OCI-M2 (cell line): ENCODE measurements around the gene GBX2.

Experiments
- DNase-seq: peaks from one replicate; lab custom pipeline; 2025; ENCODE audit not compliant: unreplicated experiment; lab: John Stamatoyannopoulos, UW

GBX2 gene

GRCh38 chr2:236169151-236169721 is 1.1 kb upstream of the GBX2 start:
- DNase-seq = no peak

GRCh38 chr2:236167297-236168109 is 683 bp downstream of the GBX2 start:
- no peak for DNase-seq

DNA sequence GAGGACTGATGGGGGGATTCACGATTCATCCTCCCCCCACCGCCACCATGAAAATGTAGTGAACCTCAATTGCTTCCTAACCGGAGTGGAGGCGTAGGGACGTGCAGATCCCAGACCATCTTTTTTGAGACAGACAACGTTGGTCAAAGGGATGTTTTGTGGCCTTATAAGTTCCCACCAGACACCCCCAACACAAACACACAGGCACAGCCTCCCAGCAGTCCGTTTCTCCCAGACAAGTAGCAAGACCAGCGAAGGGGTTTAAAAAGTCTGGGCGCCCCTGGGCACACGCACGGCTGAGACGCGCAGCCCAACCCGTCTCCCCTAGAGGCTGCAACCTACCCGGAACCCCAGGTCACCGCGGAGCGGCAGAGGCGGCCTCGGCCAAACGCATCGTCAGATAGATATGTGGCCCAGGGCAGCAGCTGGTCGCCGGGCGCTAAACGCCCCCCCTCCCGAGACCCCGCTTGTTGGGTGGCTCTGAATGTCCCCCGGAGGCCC is 1.3 kb downstream of the GBX2 start:
- DNase-seq = no peak

- no peak for DNase-seq
Observed at GRCh38 chr2:236165842-236166795, 2.1 kb downstream of the GBX2 start.

DNA sequence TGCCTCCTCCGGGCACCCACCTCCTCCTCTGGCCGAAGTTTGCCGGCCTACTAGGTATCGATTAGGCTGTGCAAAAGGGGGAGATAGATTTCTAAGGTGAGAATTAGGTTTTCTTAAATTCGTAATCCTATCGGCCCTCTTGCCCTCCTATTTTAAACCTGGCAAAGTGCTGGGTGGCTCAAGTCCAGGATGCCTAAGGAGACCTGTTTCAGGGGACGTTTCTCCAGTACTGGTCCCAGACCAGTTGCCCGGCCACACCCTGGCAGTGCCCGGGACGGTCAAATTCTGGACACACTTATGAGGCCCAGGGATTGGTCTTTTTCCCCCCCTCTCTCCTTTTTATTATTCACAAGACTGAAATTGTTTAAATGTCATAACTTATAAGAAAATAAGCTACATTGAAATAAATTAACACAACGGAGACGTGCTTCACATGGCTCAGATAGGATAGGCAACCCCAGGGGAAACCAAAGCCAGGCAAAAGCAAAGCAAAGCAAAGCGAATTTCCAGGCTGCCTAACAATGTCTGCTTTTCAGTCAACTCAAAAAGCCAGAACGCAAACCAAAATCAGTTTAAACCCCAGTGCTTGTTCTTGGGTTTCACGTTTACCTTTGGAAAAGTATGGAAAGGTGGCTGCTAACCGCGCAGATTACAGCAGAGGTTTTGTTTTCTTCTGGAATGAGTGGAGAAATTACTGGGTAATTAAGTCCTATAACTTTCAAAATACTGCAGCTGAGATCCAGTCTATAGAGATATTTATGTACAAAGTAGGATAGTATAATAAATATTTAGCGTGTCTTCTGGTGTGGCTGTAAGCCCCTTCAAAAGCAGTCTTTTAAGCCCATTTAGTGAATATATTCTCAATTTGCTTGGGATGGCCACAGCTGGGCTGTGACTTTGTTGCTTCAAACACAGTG is 3.0 kb downstream of the GBX2 start:
- DNase-seq = no peak

- no peak for DNase-seq
Observed at GRCh38 chr2:236164201-236164924, 3.8 kb downstream of the GBX2 start.

DNA sequence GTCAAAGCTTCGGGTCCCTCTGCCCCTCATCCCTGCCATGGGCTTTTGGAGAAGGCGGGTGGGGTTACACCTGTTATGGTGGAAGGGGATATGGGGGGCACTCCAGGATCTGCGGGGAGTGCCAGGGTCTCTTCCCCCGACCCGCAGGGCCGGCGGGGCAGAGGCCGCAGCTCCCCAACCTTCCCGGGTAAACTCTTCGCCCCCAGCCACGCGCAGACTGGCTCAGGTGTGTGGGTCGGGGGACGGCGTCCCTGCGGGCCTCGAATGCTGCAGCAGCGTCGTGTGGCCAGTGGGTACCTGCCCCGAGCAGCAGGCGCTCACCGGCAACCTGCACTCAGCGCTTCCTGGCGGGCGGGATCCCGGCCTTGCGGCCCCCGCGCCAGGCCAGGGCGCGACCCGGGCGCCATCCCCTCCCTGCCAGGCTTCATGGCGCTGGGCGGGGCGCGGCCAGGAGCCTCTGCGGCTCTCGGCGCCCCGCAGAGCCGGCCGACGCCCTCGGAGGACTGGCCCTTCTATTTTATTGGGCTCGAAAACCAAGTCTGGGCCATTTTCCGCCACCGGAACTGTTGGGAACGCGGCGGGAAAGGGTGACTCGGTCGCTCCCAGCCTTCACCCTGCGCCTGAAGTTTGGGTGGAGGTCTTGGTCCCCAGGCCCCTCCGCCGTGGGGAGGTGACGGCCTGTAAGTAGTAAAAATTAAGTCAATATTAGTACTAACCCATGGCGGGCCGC is 4.5 kb downstream of the GBX2 start:
- no peak for DNase-seq

DNA sequence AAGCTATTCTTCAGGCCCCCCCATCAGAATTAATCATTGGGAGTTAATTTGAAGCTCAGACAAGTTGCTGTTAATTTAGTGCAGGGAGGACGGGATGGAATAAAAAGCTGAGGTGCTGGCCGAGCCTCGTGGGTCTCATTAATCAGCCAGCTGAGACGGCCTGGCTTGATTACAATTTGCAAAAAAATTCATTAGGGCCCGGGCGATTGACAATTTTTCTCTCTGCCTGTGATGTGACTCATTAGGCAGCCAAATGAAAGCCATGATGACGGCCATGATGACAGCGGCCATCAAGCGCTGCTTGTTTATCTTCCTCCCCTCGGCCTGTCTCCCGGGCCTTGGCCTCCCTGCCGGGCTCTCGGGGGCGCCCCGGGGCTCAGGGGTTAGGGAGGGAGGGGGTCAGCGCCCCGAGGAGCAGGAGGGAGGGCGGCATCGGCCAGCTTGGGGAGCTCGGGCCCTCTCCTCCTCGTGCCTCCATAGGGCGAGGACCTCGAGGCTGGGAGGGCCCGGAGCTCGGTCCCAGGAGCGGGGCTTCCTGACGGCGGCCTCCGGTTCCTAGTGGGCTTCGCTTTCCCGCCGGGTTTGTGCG is 5.2 kb downstream of the GBX2 start:
- no peak for DNase-seq

- no peak for DNase-seq
Observed at GRCh38 chr2:236162031-236162845, 5.9 kb downstream of the GBX2 start.

- DNase-seq = no peak
Observed at GRCh38 chr2:236161531-236161930, 6.7 kb downstream of the GBX2 start.

DNA sequence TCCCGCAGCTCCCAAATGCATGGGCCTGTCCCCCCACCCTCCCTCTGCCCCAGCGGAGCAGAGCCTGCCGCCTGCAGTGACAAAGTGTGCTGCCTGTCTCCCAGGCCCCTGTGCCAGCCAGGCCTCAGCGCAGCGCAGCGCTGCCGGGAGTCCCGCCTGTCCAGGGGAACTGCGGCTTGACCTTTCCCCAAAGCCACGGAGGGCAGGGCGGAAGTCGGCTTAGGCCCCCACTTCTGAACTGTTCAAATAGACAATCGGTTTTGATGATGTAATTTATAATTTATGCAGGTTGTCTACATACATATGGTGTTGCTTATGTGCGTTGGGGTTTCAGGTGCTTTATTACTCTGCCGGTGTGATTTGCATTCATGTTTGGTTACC is 7.1 kb downstream of the GBX2 start:
- DNase-seq = no peak

GRCh38 chr2:236160366-236161081 is 7.7 kb downstream of the GBX2 start:
- no peak for DNase-seq

DNA sequence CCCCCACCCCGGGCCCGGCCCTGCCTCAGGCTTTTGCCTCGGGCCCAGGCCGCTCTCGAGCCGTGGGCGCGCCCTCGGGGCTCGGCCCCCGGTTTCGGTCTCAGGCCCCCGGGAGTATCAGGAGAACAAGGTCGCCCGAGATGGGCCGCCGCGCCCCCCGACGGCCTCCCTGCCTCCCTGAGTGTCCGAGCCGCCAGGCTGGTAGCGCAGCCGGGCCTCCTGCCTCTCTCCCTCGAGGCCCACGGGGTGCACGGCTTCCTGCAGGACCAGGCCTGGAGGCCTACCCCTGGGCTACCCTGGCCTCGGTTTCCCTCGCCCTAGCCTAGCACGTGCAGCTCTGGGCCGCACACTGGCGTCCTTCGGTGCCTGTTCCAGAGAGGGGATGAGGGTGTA is 8.4 kb downstream of the GBX2 start:
- no peak for DNase-seq

- no peak for DNase-seq
Observed at GRCh38 chr2:236158969-236159777, 9.0 kb downstream of the GBX2 start.

GRCh38 chr2:236157815-236158498 is 10.2 kb downstream of the GBX2 start:
- DNase-seq = no peak

- no peak for DNase-seq
Observed at GRCh38 chr2:236157366-236157765, 10.8 kb downstream of the GBX2 start.
